NCI-H2029 (cell line): ENCODE measurements around the gene PRKG1.
"Not testable (repeated sequence)": the region's sequence is repeated elsewhere in the genome, so short reads cannot be mapped to it uniquely, and the experiment has no call there.

Experiments
- DNase-seq: peaks from one replicate; lab custom pipeline; 2025; lab: John Stamatoyannopoulos, UW

PRKG1 gene

GRCh38 chr10:51377932-51378599 is 303.8 kb downstream of the PRKG1 start:
- no peak for DNase-seq

GRCh38 chr10:51382181-51382580 is 307.9 kb downstream of the PRKG1 start:
- no peak for DNase-seq

- DNase-seq, result no peak
These were observed 310.7 kb downstream of the PRKG1 start for GRCh38 chr10:51384971-51385370.

GRCh38 chr10:51386248-51386885 is 312.1 kb downstream of the PRKG1 start:
- DNase-seq, result no peak

GRCh38 chr10:51389415-51390321 is 315.4 kb downstream of the PRKG1 start:
- DNase-seq, result no peak

- DNase-seq, result not testable (repeated sequence)
These were observed 318.7 kb downstream of the PRKG1 start for GRCh38 chr10:51393006-51393405.

GRCh38 chr10:51394039-51394438 is 319.8 kb downstream of the PRKG1 start:
- no peak for DNase-seq

GRCh38 chr10:51397244-51397643 is 323.0 kb downstream of the PRKG1 start:
- DNase-seq, result no peak

- no peak for DNase-seq
These were observed 323.4 kb downstream of the PRKG1 start for GRCh38 chr10:51397695-51398094.

- no peak for DNase-seq
These were observed 325.6 kb downstream of the PRKG1 start for GRCh38 chr10:51399840-51400239.

GRCh38 chr10:51400392-51401096 is 326.3 kb downstream of the PRKG1 start:
- DNase-seq, result no peak

GRCh38 chr10:51403521-51403920 is 329.2 kb downstream of the PRKG1 start:
- no peak for DNase-seq

GRCh38 chr10:51405580-51406351 is 331.5 kb downstream of the PRKG1 start:
- DNase-seq, result no peak

- DNase-seq, result no peak
These were observed 332.3 kb downstream of the PRKG1 start for GRCh38 chr10:51406581-51406980.

- no peak for DNase-seq
These were observed 342.2 kb downstream of the PRKG1 start for GRCh38 chr10:51416494-51416893.

GRCh38 chr10:51419196-51420093 is 345.2 kb downstream of the PRKG1 start:
- DNase-seq, result no peak

- DNase-seq, result no peak
These were observed 347.6 kb downstream of the PRKG1 start for GRCh38 chr10:51421853-51422252.

- no peak for DNase-seq
These were observed 348.2 kb downstream of the PRKG1 start for GRCh38 chr10:51422311-51423120.

GRCh38 chr10:51423121-51423452 is 348.8 kb downstream of the PRKG1 start:
- no peak for DNase-seq

- DNase-seq, result no peak
These were observed 351.1 kb downstream of the PRKG1 start for GRCh38 chr10:51425431-51425830.
